SK-N-SH (cell line): ENCODE data around the gene B4GALNT4. TPM values are rescaled to one million over a fixed set of nuclear protein-coding genes. Genes with fewer than 3 reads are reported as not detected.

Source experiments
- CTCF ChIA-PET: fragments of 300-600, 350-600 bp; formaldehyde crosslinking; extraction: SDS; loops from one replicate; lab custom pipeline; 2021; lab: Yijun Ruan, JAX
- POLR2A ChIA-PET: fragments of 350-600 bp; sonication (Branson Sonifier 250); formaldehyde crosslinking; extraction: SDS; loops from one replicate; lab custom pipeline; 2020; ENCODE audit warnings: antibody characterized with exemption, inconsistent platforms; lab: Yijun Ruan, JAX
- DNase-seq: peaks from one replicate; pipeline ENCODE4 v3.0.0; 2012
- H2AFZ ChIP-seq: fragments of 200-600 bp; sonication (generic); 2 replicates; pipeline ENCODE4 v1.8.1; 2016; ENCODE audit warnings: antibody characterized with exemption, mild to moderate bottlenecking, low read depth
- H3F3A ChIP-seq: fragments of 200-600 bp; sonication (generic); replicated peaks from 2 replicates; pipeline ENCODE3; 2016; ENCODE audit warnings: antibody characterized with exemption, mild to moderate bottlenecking; ENCODE audit not compliant: insufficient read depth
- H3K27ac ChIP-seq, 2 experiments: fragments of 200-500 bp in 1 of 2; fragments of 200-600 bp in 1 of 2; sonication (Bioruptor generic) in 1 of 2; sonication (generic), shearing (Covaris generic) in 1 of 2; 2 replicates each; pipeline versions ENCODE4 v1.5.1 to v1.6.1; 2014 to 2016; ENCODE audit warnings: low read depth in 2 of 2, inconsistent platforms in 1 of 2, low read length in 1 of 2, mild to moderate bottlenecking in 1 of 2, mixed read lengths in 1 of 2
- H3K27me3 ChIP-seq: fragments of 200-600 bp; sonication (generic), shearing (Covaris generic); 2 replicates; pipeline ENCODE4 v1.6.1; 2016; ENCODE audit warnings: mixed run types; ENCODE audit not compliant: insufficient read depth
- H3K36me3 ChIP-seq, 2 experiments: fragments of 200-500 bp in 1 of 2; fragments of 200-600 bp in 1 of 2; sonication (Bioruptor generic) in 1 of 2; sonication (generic) in 1 of 2; replicated peaks in 1 of 2; 2 replicates each; pipeline versions ENCODE3 to v1.5.1; 2014 to 2016; ENCODE audit warnings: low read length in 1 of 2, mild to moderate bottlenecking in 1 of 2; ENCODE audit not compliant: insufficient read depth in 2 of 2, control insufficient read depth in 1 of 2
- H3K4me1 ChIP-seq, 2 experiments: fragments of 200-500 bp in 1 of 2; fragments of 200-600 bp in 1 of 2; sonication (Bioruptor generic) in 1 of 2; sonication (generic), shearing (Covaris generic) in 1 of 2; 2 replicates each; pipeline versions ENCODE4 v1.5.1 to v1.6.1; 2014 to 2016; ENCODE audit warnings: low read depth in 1 of 2, low read length in 1 of 2, mixed run types in 1 of 2; ENCODE audit not compliant: insufficient read depth in 2 of 2, control insufficient read depth in 1 of 2
- H3K4me2 ChIP-seq: fragments of 200-600 bp; sonication (generic), shearing (Covaris generic); 2 replicates; pipeline ENCODE4 v1.6.1; 2017; ENCODE audit warnings: mixed run types
- H3K4me3 ChIP-seq, 2 experiments: fragments of 200-500 bp in 1 of 2; fragments of 200-600 bp in 1 of 2; sonication (Bioruptor generic) in 1 of 2; sonication (generic), shearing (Covaris generic) in 1 of 2; 2 replicates each; pipeline versions ENCODE4 v1.5.1 to v1.8.1; 2014 to 2016; ENCODE audit warnings: low read depth in 2 of 2, inconsistent platforms in 1 of 2, low read length in 1 of 2, mild to moderate bottlenecking in 1 of 2, mixed read lengths in 1 of 2, moderate library complexity in 1 of 2
- H3K79me2 ChIP-seq: fragments of 200-600 bp; sonication (generic); 2 replicates; pipeline ENCODE4 v1.8.1; 2017; ENCODE audit warnings: mild to moderate bottlenecking; ENCODE audit not compliant: insufficient read depth
- H3K9ac ChIP-seq: fragments of 200-600 bp; sonication (generic); 2 replicates; pipeline ENCODE4 v1.6.1; 2017; ENCODE audit warnings: mixed run types
- H3K9me2 ChIP-seq: fragments of 200-600 bp; sonication (generic); 2 replicates; pipeline ENCODE4 v1.6.1; 2017; ENCODE audit warnings: mixed run types
- H3K9me3 ChIP-seq: fragments of 200-600 bp; sonication (generic); 2 replicates; pipeline ENCODE4 v1.6.1; 2017; ENCODE audit warnings: mixed run types, mild to moderate bottlenecking, moderate library complexity
- H4K20me1 ChIP-seq: fragments of 200-600 bp; sonication (generic); 2 replicates; pipeline ENCODE4 v1.6.1; 2017; ENCODE audit warnings: mild to moderate bottlenecking, mixed run types; ENCODE audit not compliant: insufficient read depth
- CHD2 ChIP-seq: fragments of 150-350 bp; IDR thresholded peaks from 2 replicates; pipeline ENCODE4 v1.6.1; 2018; ENCODE audit warnings: low read length; ENCODE audit not compliant: partially characterized antibody
- ELF1 ChIP-seq: IDR thresholded peaks from 2 replicates; pipeline ENCODE4 v1.4.0; 2012
- FOXM1 ChIP-seq: IDR thresholded peaks from 2 replicates; pipeline ENCODE4 v1.4.0; 2012; ENCODE audit warnings: low read depth, mild to moderate bottlenecking
- GABPA ChIP-seq: IDR thresholded peaks from 2 replicates; pipeline ENCODE4 v1.4.0; 2012; ENCODE audit warnings: low read depth, mild to moderate bottlenecking
- JUND ChIP-seq: IDR thresholded peaks from 2 replicates; pipeline ENCODE4 v1.4.0; 2012
- MXI1 ChIP-seq: IDR thresholded peaks from 2 replicates; pipeline ENCODE4 v1.6.1; 2012; ENCODE audit warnings: mild to moderate bottlenecking, low read depth, low read length, improper control_type of control experiment
- NFIC ChIP-seq: IDR thresholded peaks from 2 replicates; pipeline ENCODE4 v1.4.0; 2012; ENCODE audit warnings: borderline replicate concordance
- NRF1 ChIP-seq: IDR thresholded peaks from 2 replicates; pipeline ENCODE4 v1.6.1; 2012; ENCODE audit warnings: low read depth, mild to moderate bottlenecking, low read length
- POLR2AphosphoS5 ChIP-seq: IDR thresholded peaks from 2 replicates; pipeline ENCODE4 v1.6.1; 2012; ENCODE audit warnings: low read depth, low read length
- RAD21 ChIP-seq: IDR thresholded peaks from 2 replicates; pipeline ENCODE4 v1.6.1; 2012; ENCODE audit warnings: mild to moderate bottlenecking, low read length
- RFX5 ChIP-seq: IDR thresholded peaks from 2 replicates; pipeline ENCODE4 v1.6.1; 2012; ENCODE audit warnings: mild to moderate bottlenecking, improper control_type of control experiment, low read length
- RXRA ChIP-seq: IDR thresholded peaks from 2 replicates; pipeline ENCODE4 v1.4.0; 2012; ENCODE audit warnings: low read depth, mild to moderate bottlenecking, borderline replicate concordance
- SIN3A ChIP-seq: IDR thresholded peaks from 2 replicates; pipeline ENCODE4 v1.6.1; 2012; ENCODE audit warnings: low read depth, mild to moderate bottlenecking, low read length, moderate library complexity, borderline replicate concordance
- SMC3 ChIP-seq: IDR thresholded peaks from 2 replicates; pipeline ENCODE4 v1.6.1; 2012; ENCODE audit warnings: low read depth, low read length, improper control_type of control experiment
- TAF1 ChIP-seq: IDR thresholded peaks from 2 replicates; pipeline ENCODE4 v1.6.1; 2012; ENCODE audit warnings: low read depth, mild to moderate bottlenecking, low read length, moderate library complexity, borderline replicate concordance
- TCF12 ChIP-seq: IDR thresholded peaks from 2 replicates; pipeline ENCODE4 v1.4.0; 2012
- TEAD4 ChIP-seq: IDR thresholded peaks from 2 replicates; pipeline ENCODE4 v1.4.0; 2012; ENCODE audit warnings: mild to moderate bottlenecking, borderline replicate concordance; ENCODE audit not compliant: insufficient read depth
- YY1 ChIP-seq: IDR thresholded peaks from 2 replicates; pipeline ENCODE4 v1.4.0; 2012; ENCODE audit warnings: low read depth, mild to moderate bottlenecking
- WGBS: methylation state at CpG from one replicate; pipeline ENCODE4 v1.1.6; 2017; ENCODE audit warnings: low lambda C conversion rate; 5-methylcytosine and 5-hydroxymethylcytosine counted together
- polyA plus RNA-seq, 3 experiments: library from polyadenylated mRNA; depleted of rRNA; stranded (reverse); fragments of >200 nt; gene quantifications; 2 replicates each; pipeline ENCODE4 v1.2.3, GENCODE V29; 2012
- TF ChIP-seq, protein P1 (sequence below): fragments of 150-350 bp; IDR thresholded peaks from 2 replicates; pipeline ENCODE4 v1.6.1; 2017; ENCODE audit warnings: antibody characterized with exemption, low read length, low read depth, borderline replicate concordance
- TF ChIP-seq, protein P2 (sequence below): IDR thresholded peaks from 2 replicates; pipeline ENCODE4; 2012
- TF ChIP-seq, protein P3 (sequence below): IDR thresholded peaks from 2 replicates; pipeline ENCODE4 v1.6.1; 2012; ENCODE audit warnings: mild to moderate bottlenecking, low read depth, low read length, moderate library complexity
- TF ChIP-seq, protein P4 (sequence below): IDR thresholded peaks from 2 replicates; pipeline ENCODE4 v1.4.0; 2012; ENCODE audit warnings: low read depth, borderline replicate concordance

The B4GALNT4 gene
- polyA plus RNA-seq, 1 of the 3 experiments (the other 2 are of a cell fraction), result 66.7 TPM

DNA sequence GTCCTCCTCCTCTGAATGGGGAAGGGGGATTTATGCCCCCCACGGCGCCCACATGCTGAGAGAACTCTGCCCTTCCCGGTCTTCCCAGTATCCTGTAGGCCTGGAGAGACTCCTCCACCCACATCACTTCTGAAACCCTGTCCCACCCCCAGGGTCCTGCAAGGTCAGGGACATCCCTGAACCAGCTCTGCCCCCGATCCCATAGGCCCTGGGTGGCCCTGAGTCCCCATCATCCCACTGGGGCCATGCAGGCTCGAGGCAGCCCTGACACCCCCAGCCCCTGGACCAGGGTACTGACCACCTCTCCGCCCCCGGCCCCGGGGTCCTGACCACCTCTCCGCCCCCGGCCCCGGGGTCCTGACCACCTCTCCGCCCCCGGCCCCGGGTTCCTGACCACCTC lies 11.7 kb downstream of the B4GALNT4 start:
- no peak overlapping the region for H3K27ac ChIP-seq
- no peak overlapping the region for H2AFZ ChIP-seq
- no peaks in the 10 kb centered on the region for H3K9me3 ChIP-seq
- ChIA-PET CTCF (no interaction called here), POLR2A (no interaction called here)
- H3F3A ChIP-seq, result no peaks in the 10 kb centered on the region
- H3K4me1 ChIP-seq, result peaks cover 0 to 4% of the 10 kb centered on the region in 2 experiments; a peak in 1 of 4 replicates
- no peak overlapping the region for H3K4me3 ChIP-seq
- no peaks in the 10 kb centered on the region for H3K79me2 ChIP-seq
- H3K4me2 ChIP-seq, result no peak overlapping the region
- no peak for DNase-seq
- H3K9me2 ChIP-seq, result no peaks in the 10 kb centered on the region
- H4K20me1 ChIP-seq, result no peaks in the 10 kb centered on the region
- peaks cover 0 to 17% of the 10 kb centered on the region in 2 experiments for H3K36me3 ChIP-seq
- WGBS, result 92% methylated on average over 4 of the region's 14 CpGs
- no peaks in the 10 kb centered on the region for H3K27me3 ChIP-seq
- no peak for TF ChIP-seq RXRA
- no peak for TF ChIP-seq TAF1
- no peak for TF ChIP-seq RFX5
- no peak for TF ChIP-seq FOXM1
- TF ChIP-seq CHD2, result no peak
- no peak for TF ChIP-seq NRF1
- no peak for TF ChIP-seq JUND
- TF ChIP-seq, protein P1, sequence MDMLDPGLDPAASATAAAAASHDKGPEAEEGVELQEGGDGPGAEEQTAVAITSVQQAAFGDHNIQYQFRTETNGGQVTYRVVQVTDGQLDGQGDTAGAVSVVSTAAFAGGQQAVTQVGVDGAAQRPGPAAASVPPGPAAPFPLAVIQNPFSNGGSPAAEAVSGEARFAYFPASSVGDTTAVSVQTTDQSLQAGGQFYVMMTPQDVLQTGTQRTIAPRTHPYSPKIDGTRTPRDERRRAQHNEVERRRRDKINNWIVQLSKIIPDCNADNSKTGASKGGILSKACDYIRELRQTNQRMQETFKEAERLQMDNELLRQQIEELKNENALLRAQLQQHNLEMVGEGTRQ, result no peak
- TF ChIP-seq TCF12, result no peak
- TF ChIP-seq GABPA, result no peak
- TF ChIP-seq, protein P2, sequence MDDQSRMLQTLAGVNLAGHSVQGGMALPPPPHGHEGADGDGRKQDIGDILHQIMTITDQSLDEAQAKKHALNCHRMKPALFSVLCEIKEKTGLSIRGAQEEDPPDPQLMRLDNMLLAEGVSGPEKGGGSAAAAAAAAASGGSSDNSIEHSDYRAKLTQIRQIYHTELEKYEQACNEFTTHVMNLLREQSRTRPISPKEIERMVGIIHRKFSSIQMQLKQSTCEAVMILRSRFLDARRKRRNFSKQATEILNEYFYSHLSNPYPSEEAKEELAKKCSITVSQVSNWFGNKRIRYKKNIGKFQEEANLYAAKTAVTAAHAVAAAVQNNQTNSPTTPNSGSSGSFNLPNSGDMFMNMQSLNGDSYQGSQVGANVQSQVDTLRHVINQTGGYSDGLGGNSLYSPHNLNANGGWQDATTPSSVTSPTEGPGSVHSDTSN, result no peak
- TF ChIP-seq NFIC, result no peak
- no peak for TF ChIP-seq POLR2AphosphoS5
- H3K9ac ChIP-seq, result no peak overlapping the region

DNA sequence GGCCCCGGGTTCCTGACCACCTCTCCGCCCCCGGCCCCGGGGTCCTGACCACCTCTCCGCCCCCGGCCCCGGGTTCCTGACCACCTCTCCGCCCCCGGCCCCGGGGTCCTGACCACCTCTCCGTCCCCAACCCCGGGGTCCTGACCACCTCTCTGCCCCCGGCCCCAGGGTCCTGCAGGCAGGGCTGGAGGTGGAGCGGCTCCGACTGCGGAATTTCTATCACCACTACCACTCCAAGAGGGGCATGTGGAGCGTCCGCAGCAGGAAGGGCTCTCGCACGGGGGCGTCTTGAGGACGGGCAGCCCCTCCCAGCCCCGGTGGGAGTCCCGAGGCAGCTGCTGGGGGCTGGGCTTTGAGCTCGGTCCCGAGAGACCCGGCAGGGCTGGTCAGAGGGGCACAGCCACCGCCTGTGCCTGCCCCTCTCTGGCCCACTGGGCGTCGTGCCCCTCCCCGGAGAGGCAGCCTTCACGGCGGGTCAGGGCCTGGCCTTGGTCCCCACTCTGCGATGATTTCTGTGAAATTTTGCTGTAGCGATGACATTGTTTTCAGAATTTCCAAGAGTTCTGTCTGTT lies 12.3 kb downstream of the B4GALNT4 start:
- Histone ChIP-seq H3K4me2 (no peak overlapping the region), H3K9me2 (no peaks in the 10 kb centered on the region), H2AFZ (no peak overlapping the region), H3K36me3 (peaks cover 0 to 17% of the 10 kb centered on the region in 2 experiments), H3K27me3 (no peaks in the 10 kb centered on the region), H3K4me3 (no peak overlapping the region), H3K9ac (no peak overlapping the region), H3K4me1 (peaks cover 0 to 4% of the 10 kb centered on the region in 2 experiments; a peak in 1 of 4 replicates), H3F3A (no peaks in the 10 kb centered on the region), H3K27ac (no peak overlapping the region), H3K79me2 (no peaks in the 10 kb centered on the region), H3K9me3 (no peaks in the 10 kb centered on the region), H4K20me1 (no peaks in the 10 kb centered on the region)
- CTCF ChIA-PET, result interaction anchor here (1.9 kb wide), 1 partner anchor 67 kb away, joined by 11 read pairs; no protein-coding TSS in a partner anchor
- DNase-seq, result no peak
- POLR2A ChIA-PET, result no interaction called here
- 95% methylated on average over 11 of the region's 35 CpGs for WGBS
- no peak for TF ChIP-seq ELF1
- TF ChIP-seq JUND, result no peak
- TF ChIP-seq, protein P3, sequence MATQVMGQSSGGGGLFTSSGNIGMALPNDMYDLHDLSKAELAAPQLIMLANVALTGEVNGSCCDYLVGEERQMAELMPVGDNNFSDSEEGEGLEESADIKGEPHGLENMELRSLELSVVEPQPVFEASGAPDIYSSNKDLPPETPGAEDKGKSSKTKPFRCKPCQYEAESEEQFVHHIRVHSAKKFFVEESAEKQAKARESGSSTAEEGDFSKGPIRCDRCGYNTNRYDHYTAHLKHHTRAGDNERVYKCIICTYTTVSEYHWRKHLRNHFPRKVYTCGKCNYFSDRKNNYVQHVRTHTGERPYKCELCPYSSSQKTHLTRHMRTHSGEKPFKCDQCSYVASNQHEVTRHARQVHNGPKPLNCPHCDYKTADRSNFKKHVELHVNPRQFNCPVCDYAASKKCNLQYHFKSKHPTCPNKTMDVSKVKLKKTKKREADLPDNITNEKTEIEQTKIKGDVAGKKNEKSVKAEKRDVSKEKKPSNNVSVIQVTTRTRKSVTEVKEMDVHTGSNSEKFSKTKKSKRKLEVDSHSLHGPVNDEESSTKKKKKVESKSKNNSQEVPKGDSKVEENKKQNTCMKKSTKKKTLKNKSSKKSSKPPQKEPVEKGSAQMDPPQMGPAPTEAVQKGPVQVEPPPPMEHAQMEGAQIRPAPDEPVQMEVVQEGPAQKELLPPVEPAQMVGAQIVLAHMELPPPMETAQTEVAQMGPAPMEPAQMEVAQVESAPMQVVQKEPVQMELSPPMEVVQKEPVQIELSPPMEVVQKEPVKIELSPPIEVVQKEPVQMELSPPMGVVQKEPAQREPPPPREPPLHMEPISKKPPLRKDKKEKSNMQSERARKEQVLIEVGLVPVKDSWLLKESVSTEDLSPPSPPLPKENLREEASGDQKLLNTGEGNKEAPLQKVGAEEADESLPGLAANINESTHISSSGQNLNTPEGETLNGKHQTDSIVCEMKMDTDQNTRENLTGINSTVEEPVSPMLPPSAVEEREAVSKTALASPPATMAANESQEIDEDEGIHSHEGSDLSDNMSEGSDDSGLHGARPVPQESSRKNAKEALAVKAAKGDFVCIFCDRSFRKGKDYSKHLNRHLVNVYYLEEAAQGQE, result no peak
- no peak for TF ChIP-seq TAF1
- TF ChIP-seq TCF12, result no peak
- no peak for TF ChIP-seq SMC3
- no peak for TF ChIP-seq RAD21
- TF ChIP-seq CHD2, result no peak
- TF ChIP-seq RXRA, result no peak
- no peak for TF ChIP-seq MXI1
- no peak for TF ChIP-seq NRF1
- TF ChIP-seq, protein P4, sequence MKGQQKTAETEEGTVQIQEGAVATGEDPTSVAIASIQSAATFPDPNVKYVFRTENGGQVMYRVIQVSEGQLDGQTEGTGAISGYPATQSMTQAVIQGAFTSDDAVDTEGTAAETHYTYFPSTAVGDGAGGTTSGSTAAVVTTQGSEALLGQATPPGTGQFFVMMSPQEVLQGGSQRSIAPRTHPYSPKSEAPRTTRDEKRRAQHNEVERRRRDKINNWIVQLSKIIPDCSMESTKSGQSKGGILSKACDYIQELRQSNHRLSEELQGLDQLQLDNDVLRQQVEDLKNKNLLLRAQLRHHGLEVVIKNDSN, result no peak
- no peak for TF ChIP-seq YY1
- TF ChIP-seq POLR2AphosphoS5, result no peak
- no peak for TF ChIP-seq TEAD4
- TF ChIP-seq SIN3A, result no peak
- no peak for TF ChIP-seq GABPA
